ENCODE results near the gene FEM1B.

Gene FEM1B

GRCh38 chr15:68303560-68304436, 26.3 kb downstream of the FEM1B start:
- TF ChIP-seq GATA3 (IDR thresholded peaks at IDR 0.05; ENCODE audit: low read depth, low read length): no peak
- no peak for TF ChIP-seq GATA2 (IDR thresholded peaks at IDR 0.05; ENCODE audit: low read depth, low read length)

GRCh38 chr15:68304589-68305337, 27.2 kb downstream of the FEM1B start:
- no peak for TF ChIP-seq GATA3 (IDR thresholded peaks at IDR 0.05; ENCODE audit: low read depth, low read length)
- TF ChIP-seq GATA2 (IDR thresholded peaks at IDR 0.05; ENCODE audit: low read depth, low read length): no peak

GRCh38 chr15:68305420-68305871, 27.9 kb downstream of the FEM1B start:
- TF ChIP-seq GATA2 (IDR thresholded peaks at IDR 0.05; ENCODE audit: low read depth, low read length): no peak
- TF ChIP-seq GATA3 (IDR thresholded peaks at IDR 0.05; ENCODE audit: low read depth, low read length): no peak

- TF ChIP-seq GATA3 (IDR thresholded peaks at IDR 0.05; ENCODE audit: low read depth, low read length): no peak
- no peak for TF ChIP-seq GATA2 (IDR thresholded peaks at IDR 0.05; ENCODE audit: low read depth, low read length)
These were observed 29.8 kb downstream of the FEM1B start for GRCh38 chr15:68307131-68307928.

GRCh38 chr15:68309024-68309423, 31.5 kb downstream of the FEM1B start:
- no peak for TF ChIP-seq GATA2 (IDR thresholded peaks at IDR 0.05; ENCODE audit: low read depth, low read length)
- no peak for TF ChIP-seq GATA3 (IDR thresholded peaks at IDR 0.05; ENCODE audit: low read depth, low read length)

- TF ChIP-seq GATA2 (IDR thresholded peaks at IDR 0.05; ENCODE audit: low read depth, low read length) (no peak), GATA3 (IDR thresholded peaks at IDR 0.05; ENCODE audit: low read depth, low read length) (no peak)
These were observed 32.7 kb downstream of the FEM1B start for GRCh38 chr15:68310178-68310803.

GRCh38 chr15:68310804-68311463, 33.4 kb downstream of the FEM1B start:
- TF ChIP-seq GATA3 (IDR thresholded peaks at IDR 0.05; ENCODE audit: low read depth, low read length) (no peak), GATA2 (IDR thresholded peaks at IDR 0.05; ENCODE audit: low read depth, low read length) (no peak)

- TF ChIP-seq GATA3 (IDR thresholded peaks at IDR 0.05; ENCODE audit: low read depth, low read length): no peak
- no peak for TF ChIP-seq GATA2 (IDR thresholded peaks at IDR 0.05; ENCODE audit: low read depth, low read length)
These were observed 33.9 kb downstream of the FEM1B start for GRCh38 chr15:68311464-68311835.

- TF ChIP-seq GATA2 (IDR thresholded peaks at IDR 0.05; ENCODE audit: low read depth, low read length) (no peak), GATA3 (IDR thresholded peaks at IDR 0.05; ENCODE audit: low read depth, low read length) (no peak)
These were observed 34.5 kb downstream of the FEM1B start for GRCh38 chr15:68311859-68312557.

GRCh38 chr15:68312701-68313204, 35.2 kb downstream of the FEM1B start:
- TF ChIP-seq GATA3 (IDR thresholded peaks at IDR 0.05; ENCODE audit: low read depth, low read length) (no peak), GATA2 (IDR thresholded peaks at IDR 0.05; ENCODE audit: low read depth, low read length) (no peak)

- TF ChIP-seq GATA3 (IDR thresholded peaks at IDR 0.05; ENCODE audit: low read depth, low read length): no peak
These were observed 36.2 kb downstream of the FEM1B start for GRCh38 chr15:68313501-68314410.
